Measurements from ENCODE around the gene KRTAP5-1.
"Not testable (repeated sequence)": the region's sequence is repeated elsewhere in the genome, so short reads cannot be mapped to it uniquely, and the experiment has no call there.

The KRTAP5-1 gene

DNA sequence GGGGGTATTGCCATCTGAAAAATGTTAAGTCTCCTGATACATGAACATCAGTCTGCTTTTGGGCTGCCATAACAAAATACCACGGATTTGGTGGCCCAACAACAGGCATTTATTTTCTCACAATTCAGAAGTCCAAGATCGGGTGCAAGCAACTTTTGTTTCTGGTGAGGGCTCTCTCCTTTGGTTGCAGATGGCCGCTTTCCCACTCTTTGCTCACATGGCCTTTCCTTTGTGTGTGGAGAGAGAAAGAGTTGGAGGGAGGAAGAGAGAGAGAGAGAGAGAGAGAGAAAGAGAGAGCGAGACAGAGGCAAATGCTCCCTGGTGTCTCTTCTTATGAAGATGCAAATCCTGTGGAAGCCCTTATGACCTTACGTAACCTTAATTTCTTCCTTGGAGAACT lies 15.5 kb upstream of the KRTAP5-1 start:
- FAIRE-seq = no peak

DNA sequence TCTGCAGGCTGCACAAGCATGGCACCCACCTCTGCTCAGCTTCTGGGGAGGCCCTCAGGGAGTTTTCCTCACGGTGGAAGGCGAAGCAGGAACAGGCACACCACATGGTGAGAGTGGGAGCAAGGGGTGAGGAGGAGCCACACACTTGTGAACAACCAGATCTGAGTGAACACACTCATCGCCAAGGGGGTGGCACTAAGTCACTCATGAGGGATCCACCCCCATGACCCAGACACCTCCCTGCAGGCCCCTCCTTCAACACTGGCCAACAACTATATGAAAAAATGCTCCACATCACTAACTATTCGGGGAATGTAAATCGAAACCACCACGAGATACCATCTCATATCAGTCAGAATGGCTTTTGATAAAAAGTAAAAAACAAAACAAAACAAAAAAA lies 13.7 kb upstream of the KRTAP5-1 start:
- FAIRE-seq = no peak

DNA sequence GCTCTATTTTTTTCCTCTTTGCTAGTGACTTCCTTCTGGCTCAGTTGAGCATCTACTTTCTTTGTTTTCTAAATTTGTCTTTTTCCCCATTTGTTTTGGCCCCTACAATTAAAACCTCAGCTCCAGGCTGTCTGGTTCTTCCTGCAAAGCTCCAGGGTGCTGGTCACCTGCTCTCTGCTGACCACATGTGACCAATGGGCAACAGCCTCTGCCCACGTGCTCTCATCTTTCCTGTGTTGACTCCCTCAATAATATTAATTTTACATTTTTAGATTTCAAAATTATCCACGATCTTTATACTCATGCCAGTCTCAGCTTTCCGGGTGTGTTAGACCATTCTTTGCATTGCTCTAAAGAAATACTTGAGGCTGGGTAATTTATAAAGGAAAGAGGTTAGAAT lies 13.3 kb upstream of the KRTAP5-1 start:
- not testable (repeated sequence) for FAIRE-seq

DNA sequence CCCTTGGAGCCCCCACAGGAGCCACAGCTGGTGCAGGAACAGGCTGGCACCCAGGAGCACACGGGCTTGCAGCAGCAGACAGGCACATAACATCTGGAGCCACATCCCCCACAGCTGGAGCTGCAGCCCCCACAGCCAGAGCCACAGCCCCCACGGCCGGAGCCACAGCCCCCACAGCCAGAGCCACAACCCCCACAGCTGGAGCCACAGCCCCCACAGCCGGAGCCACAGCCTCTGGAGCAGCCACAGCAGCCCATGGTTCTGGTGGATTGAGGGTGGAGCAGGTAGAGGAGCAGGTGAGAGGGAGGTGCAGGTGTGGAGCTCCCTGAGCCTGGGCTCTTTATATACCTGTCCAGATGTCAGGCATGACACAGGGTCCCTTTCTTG lies 12.9 kb upstream of the KRTAP5-1 start, which contains the start of gene KRTAP5-2:
TSS of gene KRTAP5-2 (minus strand) at position 301 of the 387 bp plus-strand sequence. CDS start at position 257, 44 bp downstream.
- no peak for FAIRE-seq

DNA sequence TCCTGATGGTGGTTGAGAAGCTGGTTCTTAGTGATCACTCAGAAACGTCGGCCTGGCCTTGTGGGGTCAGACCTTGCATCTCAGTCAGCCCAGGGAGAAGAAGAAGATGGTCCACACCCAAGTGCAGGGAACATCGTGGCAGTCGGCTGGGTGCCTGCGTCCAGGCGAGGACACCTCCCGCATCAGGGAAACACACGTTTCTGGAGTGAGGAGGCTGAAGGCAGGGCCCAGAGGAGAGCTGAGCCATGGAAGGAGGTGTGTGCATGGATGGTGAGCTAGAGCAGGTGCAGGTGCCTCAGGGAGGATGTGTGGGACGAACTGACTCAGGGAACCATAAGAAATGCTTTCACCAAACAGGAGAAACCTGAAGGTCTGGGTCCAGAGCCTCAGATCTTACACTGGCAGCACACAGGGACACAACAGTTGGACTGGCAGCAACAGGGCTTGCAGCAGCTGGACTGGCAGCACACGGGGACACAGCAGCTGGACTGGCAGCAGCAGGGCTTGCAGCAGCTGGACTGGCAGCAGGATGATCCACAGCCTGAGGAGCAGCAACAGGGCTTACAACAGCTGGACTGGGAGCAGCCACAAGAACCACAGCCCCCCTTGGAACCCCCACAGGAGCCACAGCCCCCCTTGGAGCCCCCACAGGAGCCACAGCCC lies 12.4 kb upstream of the KRTAP5-1 start:
- FAIRE-seq = no peak

DNA sequence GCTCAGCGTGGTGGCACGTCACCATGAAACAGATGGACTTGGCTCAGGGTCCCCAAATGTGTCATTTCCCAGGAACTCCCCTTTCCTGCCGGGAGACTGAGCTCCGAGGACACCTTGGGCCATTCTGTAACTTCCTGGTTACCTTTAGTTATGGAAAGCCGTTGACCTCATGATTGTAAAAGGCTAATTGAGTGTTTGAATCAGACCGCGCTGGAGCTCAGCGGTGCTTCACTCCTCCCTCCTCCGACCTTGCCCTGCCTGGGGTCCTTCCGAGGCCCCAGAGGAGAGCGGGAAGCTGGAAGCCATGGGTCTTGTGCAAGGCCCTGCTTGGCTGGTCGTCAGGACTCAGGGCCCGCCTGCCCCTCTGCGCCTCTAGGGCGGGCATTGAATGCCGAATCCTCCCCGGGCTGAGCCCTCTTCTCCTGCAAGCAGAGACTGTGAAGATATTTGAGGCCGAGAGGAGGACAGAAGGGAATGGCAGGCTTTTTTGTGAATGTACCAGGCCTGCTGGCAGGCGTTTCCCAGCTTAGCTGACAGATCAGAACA lies 11.6 kb upstream of the KRTAP5-1 start:
- FAIRE-seq = not testable (repeated sequence)

DNA sequence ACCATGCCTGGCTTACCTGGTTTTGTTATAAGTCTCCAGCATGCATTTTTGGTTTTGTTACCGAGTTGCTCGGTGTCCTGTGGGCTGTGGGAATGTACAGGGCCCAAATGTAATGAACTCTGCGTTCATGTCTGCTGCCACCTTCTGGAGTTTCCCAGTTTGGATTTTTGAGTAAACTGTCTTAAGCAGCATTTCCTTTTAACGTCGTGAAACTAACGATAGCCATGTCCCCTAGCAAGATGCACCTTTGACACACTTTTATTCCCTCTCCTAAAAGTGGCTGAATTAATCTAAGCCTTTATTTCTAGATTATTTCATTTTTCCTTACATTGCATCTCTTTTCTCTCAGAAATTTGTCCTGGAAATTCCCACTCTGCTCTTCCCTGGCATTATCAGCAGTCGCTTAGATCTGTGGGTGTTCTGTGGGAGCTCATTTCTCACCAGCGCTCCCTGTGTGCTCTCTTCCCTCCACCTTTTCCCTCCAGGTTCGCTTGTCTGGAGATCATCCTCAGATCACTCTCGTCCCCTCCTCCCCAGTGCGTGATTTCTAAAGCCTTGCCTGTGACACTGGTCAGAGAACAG lies 11.0 kb upstream of the KRTAP5-1 start:
- peak; percentile 65 for FAIRE-seq

DNA sequence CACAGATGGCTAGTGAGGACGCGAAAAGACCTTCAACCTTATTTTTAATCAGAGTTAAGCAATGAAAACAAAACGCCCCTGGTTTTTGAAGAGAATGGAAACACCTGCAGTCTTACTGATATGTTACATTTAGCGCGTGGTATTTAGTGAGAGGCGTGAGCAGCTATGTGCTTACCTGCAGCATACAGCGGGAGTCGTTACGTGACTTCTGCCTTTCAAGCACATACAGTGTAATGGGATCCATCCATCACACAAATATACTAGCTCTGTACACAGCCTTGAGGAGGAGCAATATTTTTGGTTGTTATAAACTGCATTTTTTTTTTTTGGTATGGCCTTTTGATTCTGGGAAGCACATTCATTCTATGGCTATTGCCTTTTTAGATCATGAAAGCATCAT lies 7.5 kb upstream of the KRTAP5-1 start:
- no peak for FAIRE-seq

DNA sequence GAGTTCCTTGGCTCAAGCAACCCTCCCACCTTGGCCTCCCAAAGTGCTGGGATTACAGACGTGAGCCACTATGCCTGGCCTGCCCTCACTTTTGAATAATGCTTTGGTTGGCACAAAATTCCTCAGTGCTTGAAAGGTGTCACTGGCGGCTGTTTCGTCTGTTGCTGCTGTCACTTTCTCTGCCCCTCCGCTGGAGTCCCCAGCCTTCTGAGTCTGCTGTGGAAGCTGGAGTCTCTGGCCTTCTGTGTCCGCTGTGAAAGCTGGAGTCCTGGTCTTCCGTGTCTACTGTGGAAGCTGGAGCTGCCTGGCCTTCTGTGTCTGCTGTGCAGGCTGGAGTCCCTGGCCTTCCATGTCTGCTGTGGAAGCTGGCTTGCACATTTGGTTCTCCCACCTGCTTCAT lies 4.9 kb upstream of the KRTAP5-1 start:
- FAIRE-seq = no peak

DNA sequence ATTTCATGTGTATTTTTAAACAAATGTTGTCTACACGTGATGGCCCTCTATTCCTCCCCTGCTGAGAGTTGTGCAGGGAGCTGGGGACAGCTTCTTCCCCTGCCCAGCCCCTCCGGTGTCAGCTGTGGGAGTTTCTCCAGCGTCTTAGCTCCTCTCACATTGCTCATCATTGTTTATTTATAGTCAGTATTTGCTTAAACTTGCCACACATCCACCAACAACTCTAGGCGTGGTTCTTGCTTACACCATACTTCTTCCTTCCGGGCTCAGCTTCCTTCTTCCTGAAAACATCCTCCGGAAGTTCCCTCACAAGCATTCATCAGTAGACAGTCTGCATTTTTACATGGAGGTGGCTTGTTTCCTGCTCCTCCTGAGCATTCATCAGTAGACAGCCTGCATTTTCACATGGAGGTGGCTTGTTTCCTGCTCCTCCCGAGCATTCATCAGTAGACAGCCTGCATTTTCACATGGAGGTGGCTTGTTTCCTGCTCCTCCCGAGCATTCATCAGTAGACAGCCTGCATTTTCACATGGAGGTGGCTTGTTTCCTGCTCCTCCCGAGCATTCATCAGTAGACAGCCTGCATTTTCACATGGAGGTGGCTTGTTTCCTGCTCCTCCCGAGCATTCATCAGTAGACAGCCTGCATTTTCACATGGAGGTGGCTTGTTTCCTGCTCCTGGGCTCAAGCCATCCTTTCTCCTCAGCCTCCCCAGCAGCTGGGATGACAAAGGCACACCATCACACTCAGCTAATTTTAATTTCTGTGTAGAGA lies 4.3 kb upstream of the KRTAP5-1 start:
- FAIRE-seq = not testable (repeated sequence)

DNA sequence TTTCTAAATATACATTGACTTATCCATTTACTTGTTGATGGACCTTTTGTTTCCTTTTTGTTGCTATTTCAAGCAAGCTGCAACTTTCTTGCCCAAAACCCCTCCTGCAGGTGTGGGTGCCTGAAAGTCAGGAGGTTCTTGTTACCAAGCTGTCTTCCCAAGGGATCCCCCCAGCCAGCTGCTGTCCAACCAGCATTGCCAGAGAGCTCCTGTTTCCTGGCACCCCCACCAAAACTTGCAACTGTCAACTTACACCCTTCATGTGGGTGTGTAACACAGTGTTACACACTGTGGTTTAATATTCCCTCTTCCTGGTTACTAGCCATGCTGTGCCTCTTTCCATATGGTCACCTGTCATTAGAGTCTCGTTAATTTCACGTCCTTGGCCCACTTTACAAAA lies 1.6 kb upstream of the KRTAP5-1 start:
- no peak for FAIRE-seq

DNA sequence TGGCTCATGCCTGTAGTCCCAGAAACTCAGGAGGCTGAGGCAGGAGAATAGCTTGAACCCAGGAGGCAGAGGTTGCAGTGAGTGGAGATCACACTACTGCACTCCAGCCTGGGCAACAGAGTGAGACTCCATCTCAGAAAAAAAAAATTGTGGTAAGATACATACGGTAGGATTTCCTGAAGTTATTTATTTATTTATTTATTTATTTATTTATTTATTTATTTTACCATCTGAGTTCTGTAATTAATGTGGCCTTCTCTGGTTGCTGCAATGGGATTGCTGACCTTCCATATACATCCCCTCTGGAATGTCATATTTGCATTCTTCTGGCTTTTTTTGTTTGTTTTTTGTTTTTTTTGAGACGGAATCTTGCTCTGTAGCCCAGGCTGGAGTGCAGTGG lies 2.2 kb downstream of the KRTAP5-1 start:
- not testable (repeated sequence) for FAIRE-seq

DNA sequence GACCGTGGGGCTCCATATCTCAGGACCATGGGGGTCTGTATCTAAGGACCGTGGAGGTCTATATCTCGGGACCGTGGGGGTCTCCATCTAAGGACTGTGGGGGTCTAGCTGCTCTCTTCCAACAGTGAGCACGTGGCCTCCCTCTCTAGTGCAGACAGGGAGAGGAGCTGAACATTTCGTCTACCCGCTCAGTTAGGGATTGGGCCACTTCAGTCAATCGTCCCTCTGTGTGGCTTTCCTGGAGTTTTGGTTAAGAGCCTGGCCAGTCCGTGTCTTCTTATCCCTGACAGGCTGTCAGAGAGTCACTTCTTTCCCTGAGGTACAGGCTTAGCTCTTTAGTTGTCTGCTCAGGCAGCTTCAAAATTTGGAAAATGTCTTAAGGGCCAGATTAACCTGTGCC lies 3.1 kb downstream of the KRTAP5-1 start:
- no peak for FAIRE-seq

DNA sequence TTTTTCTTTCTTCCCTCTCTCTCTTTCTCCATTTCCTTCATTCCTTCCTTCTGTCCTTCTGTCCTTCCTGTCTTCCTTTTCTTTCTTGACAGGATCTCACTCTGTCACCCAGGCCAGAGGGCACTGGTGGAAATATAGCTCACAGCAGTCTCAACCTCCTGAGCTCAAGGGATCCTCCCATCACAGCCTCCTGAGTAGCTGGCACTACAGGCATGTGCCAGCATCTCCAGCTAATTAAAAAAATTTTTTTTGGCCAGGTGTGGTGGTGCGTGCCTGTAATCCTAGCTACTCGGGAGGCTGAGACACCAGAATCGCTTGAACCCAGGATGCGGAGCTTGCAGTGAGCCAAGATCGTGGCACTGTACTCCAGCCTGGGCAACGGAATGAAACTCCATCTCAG lies 8.3 kb downstream of the KRTAP5-1 start:
- FAIRE-seq = no peak

DNA sequence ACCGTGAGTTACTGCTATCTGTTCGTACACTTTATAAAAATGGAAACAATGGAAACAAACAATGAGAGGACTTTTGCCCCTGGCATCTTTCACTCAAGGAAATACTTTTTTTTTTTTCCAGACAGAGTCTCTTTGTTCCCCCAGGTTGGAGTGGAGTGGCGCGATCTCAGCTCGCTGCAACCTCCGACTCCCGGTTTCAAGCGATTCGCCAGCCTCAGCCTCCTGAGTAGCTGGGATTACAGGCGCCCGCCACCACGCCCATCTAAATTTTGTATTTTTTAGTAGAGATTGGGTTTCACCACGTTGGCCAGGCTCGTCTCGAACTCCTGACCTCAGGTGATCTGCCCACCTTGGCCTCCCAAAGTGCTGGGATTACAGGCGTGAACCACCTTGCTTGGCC lies 9.3 kb downstream of the KRTAP5-1 start:
- FAIRE-seq = not testable (repeated sequence)

DNA sequence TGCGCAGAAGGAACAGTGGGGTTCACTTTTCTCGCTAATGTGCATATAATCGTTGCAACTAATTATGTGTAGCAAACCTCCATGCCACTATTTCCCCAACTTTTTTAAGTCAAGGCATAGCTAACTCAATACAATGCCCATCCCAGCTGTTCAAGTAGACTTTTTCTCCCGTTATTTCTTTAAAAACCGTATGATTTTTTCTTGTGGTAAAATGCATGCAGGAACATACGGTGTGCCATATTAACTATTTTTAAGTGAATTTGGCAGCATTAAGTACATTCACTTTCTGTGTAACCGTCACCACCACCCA lies 10.2 kb downstream of the KRTAP5-1 start:
- FAIRE-seq = no peak

DNA sequence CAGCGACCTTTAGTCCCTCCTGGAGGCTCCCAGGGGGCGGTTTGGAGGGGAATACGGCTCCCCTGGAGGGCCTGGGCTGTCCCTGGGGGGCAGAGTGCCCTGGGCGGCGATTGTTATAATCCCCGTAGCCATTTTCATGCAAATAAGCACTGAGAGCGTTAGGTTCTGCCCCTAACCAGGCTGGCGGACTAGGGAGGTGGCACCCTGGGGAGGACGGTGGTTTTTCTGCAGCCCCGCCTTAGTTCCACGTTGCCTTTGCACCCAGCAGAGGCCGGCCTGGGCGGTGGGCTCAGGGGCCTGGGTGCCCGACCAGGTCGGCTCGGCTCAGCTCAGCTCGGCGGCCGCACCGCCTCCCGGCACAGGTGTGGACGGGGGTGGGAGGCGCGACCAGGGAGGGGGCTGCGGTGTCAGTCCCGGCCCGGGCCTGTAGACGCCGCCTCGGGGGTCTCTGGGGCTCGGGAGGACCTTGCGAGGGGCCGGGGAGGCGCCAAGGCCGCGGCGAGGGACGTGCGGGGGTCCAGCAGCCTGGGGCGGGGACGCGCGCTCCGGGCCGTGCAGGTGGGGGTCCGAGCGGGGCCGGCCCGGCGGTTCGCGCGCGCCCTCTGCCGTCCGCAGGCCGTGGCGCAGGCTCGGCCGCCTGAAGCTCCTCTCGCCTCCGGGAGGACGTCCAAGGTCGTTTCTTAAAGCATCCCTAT lies 10.7 kb downstream of the KRTAP5-1 start:
- FAIRE-seq = no peak

DNA sequence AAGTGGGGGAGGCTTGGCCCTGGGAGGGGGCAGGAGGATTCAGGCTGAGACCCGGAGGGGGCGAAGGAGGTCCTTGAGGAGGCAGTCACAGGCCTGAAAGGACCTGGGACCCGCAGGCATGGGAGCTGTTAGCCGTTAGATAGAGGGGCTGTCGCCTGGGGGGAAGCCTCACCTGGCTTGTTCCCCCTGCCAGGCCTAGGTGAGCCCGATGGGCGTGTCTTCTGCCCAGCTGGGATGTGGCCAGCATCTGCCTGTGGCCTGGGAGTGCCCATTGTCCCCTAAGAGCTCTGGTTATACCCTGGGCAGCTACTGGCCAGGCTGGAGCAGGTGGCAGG lies 11.2 kb downstream of the KRTAP5-1 start:
- FAIRE-seq = no peak

DNA sequence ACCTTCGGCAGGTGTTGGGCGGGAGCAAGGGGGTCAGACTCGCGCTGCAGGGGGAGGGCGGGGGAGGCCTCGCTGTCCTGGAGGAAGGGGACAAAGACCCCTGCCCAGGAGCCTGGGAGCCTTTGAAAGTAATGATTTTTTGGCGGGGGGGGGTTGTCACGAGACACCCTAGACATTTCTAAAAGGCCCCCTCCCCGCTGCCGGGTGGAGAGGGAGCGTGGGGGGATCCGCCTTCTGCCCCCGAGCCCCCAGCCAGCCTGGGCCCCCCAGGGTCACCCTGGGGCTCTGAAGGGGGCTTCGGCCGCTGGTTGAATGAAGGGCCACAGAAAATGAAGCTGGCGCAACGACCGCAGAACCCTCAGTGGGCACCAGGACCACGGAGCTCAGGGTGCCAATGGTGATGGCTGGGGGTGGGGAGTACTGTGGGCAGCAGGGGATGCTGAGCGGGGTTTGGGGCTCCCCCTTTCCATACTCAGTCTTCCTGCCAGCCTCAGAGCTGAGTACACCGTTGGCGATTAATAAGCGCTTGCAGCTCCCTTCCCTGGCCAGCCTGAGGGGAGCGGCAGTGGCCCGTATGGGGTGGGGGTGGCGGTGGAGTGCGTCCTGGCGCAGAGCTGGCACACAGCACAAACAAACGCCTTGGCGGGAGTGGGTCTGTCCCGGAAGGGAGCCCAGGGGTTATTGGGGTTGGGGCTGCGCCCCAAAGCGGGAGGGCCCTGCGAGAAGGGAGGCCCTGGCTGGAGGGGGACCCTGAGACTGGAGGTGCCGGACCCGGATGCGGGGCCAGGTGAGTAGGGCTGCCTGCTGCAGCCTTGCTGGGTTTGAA lies 11.8 kb downstream of the KRTAP5-1 start:
- no peak for FAIRE-seq

DNA sequence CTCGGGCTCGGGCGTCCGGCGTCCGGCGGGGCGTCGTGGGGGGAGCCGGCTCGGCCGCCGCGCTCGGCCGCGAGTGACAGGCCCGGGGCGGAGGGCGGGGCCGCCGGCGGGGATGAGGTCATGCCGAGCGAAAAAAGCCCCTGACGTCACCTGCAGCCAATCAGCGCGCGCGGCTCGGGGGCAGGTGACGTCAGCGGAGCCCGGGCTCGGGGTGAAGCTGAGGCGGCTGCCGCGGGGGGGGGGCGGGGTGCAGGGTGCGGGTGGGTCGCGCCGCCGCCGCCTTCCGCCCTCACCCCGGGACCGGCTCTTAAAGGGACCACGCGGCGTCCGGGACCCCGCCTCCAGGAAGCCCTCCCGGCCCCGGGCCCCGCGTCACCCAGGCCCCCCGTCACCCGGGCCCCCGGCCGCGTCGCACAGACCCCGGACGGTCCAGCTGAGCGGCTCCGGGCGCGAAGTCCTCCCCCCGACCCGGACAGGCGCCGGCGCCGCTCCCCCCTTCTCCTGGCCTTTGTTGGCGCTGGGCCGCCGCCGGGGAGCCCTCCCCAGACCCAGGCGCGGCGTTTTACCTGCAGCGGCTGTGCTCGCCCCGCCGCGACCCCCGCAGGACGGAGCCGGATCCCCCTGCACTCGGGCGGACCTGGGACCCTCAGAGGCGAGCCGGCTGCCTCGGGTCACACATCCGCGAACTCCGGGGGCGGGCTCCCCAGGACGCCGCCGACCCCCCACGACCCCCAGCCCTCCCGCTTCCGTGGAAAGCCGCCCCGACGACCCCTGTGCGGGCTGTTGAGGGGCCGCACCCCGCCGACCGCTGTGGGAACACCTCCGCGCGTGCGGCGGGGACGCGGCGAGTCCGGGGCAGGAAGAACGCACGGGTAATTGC lies 12.6 kb downstream of the KRTAP5-1 start, which contains the start of gene DUSP8:
TSS of gene DUSP8 (minus strand) at position 75 of the 880 bp plus-strand sequence. CDS start 6,445 bp downstream, outside the sequence.
- no peak for FAIRE-seq

DNA sequence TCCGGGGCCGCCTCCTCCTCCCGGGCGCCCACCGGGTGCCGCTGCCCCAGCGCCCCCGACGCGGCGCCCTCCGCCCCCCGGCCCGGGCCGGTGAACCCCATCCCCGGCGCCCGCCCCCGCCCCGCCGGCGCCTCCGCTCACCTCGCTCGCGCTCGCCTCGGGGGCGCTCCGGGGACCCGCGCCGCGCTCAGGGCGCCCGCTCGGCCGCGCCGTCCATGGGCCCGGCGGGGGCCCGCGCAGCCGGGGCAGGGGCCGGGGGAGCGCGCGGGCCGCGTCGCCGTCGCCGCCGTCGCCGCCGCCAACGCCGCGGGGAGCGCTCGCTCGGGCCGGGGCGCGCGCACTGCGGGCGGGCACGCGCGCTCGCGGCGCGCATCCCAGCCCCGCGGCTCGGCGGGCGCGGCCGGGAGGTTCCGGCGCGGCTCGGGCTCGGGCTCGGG lies 13.3 kb downstream of the KRTAP5-1 start:
- no peak for FAIRE-seq
